DOHH2 (cell line): ENCODE measurements around the gene TBCK.
"Not testable (repeated sequence)": the region's sequence is repeated elsewhere in the genome, so short reads cannot be mapped to it uniquely, and the experiment has no call there.

ENCODE experiments used
- H3F3A ChIP-seq: fragments of 200-600 bp; sonication (generic), shearing (Covaris generic); 2 replicates; pipeline ENCODE4 v1.6.0; 2016; ENCODE audit warnings: antibody characterized with exemption, mild to moderate bottlenecking; ENCODE audit not compliant: control insufficient read depth, insufficient read depth
- H3K27ac ChIP-seq: fragments of 200-600 bp; sonication (generic); 2 replicates; pipeline ENCODE4 v1.5.1; 2014; ENCODE audit warnings: low read depth, mild to moderate bottlenecking, low read length, moderate library complexity
- H3K27me3 ChIP-seq: fragments of 200-600 bp; sonication (generic); 2 replicates; pipeline ENCODE4 v1.6.1; 2014; ENCODE audit warnings: mild to moderate bottlenecking, low read length, mixed read lengths; ENCODE audit not compliant: control insufficient read depth
- H3K36me3 ChIP-seq: fragments of 200-600 bp; sonication (generic); 2 replicates; pipeline ENCODE4 v1.6.1; 2014; ENCODE audit warnings: mild to moderate bottlenecking, low read length, moderate library complexity, mixed read lengths; ENCODE audit not compliant: control insufficient read depth
- H3K4me1 ChIP-seq: fragments of 200-600 bp; sonication (generic); 2 replicates; pipeline ENCODE4 v1.6.1; 2014; ENCODE audit warnings: mild to moderate bottlenecking, low read length, mixed read lengths; ENCODE audit not compliant: control insufficient read depth
- H3K4me2 ChIP-seq: fragments of 200-600 bp; sonication (generic); 2 replicates; pipeline ENCODE4 v1.6.0; 2014; ENCODE audit warnings: mild to moderate bottlenecking, low read length, moderate library complexity
- H3K4me3 ChIP-seq: fragments of 200-600 bp; sonication (generic); 2 replicates; pipeline ENCODE4 v1.5.1; 2014; ENCODE audit warnings: mild to moderate bottlenecking, low read length, mixed read lengths
- H3K79me2 ChIP-seq: fragments of 200-600 bp; sonication (generic); 2 replicates; pipeline ENCODE4 v1.6.1; 2014; ENCODE audit warnings: mild to moderate bottlenecking, low read length, mixed read lengths; ENCODE audit not compliant: control insufficient read depth
- H3K9me2 ChIP-seq: fragments of 200-600 bp; sonication (generic); replicated peaks from 2 replicates; pipeline ENCODE4 v1.6.1; 2014; ENCODE audit warnings: mild to moderate bottlenecking, low read length, mixed read lengths; ENCODE audit not compliant: control insufficient read depth
- H3K9me3 ChIP-seq: fragments of 200-600 bp; sonication (generic); 2 replicates; pipeline ENCODE4 v1.6.1; 2014; ENCODE audit warnings: antibody characterized with exemption, low read length, mixed read lengths; ENCODE audit not compliant: control insufficient read depth, insufficient read depth
- H4K20me1 ChIP-seq: fragments of 200-600 bp; sonication (generic); 2 replicates; pipeline ENCODE4 v1.6.0; 2014; ENCODE audit warnings: low read depth, mild to moderate bottlenecking, antibody characterized with exemption, low read length, moderate library complexity; ENCODE audit not compliant: control insufficient read depth, insufficient read depth
- EZH2phosphoT487 ChIP-seq: fragments of 200-600 bp; sonication (generic); IDR thresholded peaks from 2 replicates; pipeline ENCODE4 v1.6.1; 2017; ENCODE audit warnings: borderline replicate concordance, mild to moderate bottlenecking, antibody characterized with exemption, low read length, moderate library complexity, mixed read lengths
- TF ChIP-seq, protein P1 (sequence below): fragments of 200-600 bp; sonication (generic); IDR thresholded peaks from one replicate; pipeline ENCODE4 v1.5.1; 2014; ENCODE audit warnings: antibody characterized with exemption, mild to moderate bottlenecking, low read depth, low read length; ENCODE audit not compliant: poor library complexity, severe bottlenecking

TBCK gene

DNA sequence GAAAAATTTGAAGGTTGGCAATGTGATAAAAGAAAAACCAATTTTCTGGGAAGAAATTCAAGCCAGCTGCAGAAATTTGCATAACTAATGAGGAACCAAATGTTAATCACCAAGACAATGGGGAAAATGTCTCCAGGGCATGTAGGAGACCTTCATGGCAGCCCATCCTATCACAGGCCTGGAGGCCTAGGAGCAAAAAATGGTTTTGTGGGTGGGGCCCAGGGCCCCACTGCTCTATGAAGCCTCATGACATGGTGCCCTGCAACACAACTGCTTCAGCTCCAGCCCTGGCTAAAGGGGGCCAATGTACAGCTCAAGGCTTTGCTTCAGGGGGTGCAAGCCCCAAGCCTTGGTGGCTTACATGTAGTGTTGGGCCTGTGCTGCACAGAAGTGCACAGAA lies 184.0 kb downstream of the TBCK start:
- TF ChIP-seq, protein P1, sequence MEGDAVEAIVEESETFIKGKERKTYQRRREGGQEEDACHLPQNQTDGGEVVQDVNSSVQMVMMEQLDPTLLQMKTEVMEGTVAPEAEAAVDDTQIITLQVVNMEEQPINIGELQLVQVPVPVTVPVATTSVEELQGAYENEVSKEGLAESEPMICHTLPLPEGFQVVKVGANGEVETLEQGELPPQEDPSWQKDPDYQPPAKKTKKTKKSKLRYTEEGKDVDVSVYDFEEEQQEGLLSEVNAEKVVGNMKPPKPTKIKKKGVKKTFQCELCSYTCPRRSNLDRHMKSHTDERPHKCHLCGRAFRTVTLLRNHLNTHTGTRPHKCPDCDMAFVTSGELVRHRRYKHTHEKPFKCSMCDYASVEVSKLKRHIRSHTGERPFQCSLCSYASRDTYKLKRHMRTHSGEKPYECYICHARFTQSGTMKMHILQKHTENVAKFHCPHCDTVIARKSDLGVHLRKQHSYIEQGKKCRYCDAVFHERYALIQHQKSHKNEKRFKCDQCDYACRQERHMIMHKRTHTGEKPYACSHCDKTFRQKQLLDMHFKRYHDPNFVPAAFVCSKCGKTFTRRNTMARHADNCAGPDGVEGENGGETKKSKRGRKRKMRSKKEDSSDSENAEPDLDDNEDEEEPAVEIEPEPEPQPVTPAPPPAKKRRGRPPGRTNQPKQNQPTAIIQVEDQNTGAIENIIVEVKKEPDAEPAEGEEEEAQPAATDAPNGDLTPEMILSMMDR: no peak
- TF ChIP-seq EZH2phosphoT487: no peak
- Histone ChIP-seq H3K79me2 (no peaks in the 10 kb centered on the region), H3K9me3 (peaks cover 7% of the 10 kb centered on the region), H3K27ac (no peak overlapping the region), H3K4me3 (no peak overlapping the region), H3K27me3 (no peaks in the 10 kb centered on the region), H4K20me1 (no peaks in the 10 kb centered on the region), H3K4me1 (no peaks in the 10 kb centered on the region), H3F3A (no peaks in the 10 kb centered on the region), H3K4me2 (no peak overlapping the region), H3K36me3 (no peaks in the 10 kb centered on the region), H3K9me2 (no peaks in the 10 kb centered on the region)

GRCh38 chr4:106126062-106126461 lies 189.9 kb downstream of the TBCK start:
- H3K27ac ChIP-seq: no peak overlapping the region
- H3F3A ChIP-seq: no peaks in the 10 kb centered on the region
- TF ChIP-seq, protein P1: no peak
- TF ChIP-seq EZH2phosphoT487: no peak
- H3K27me3 ChIP-seq: no peaks in the 10 kb centered on the region
- no peaks in the 10 kb centered on the region for H3K9me3 ChIP-seq
- H4K20me1 ChIP-seq: no peaks in the 10 kb centered on the region
- no peaks in the 10 kb centered on the region for H3K79me2 ChIP-seq
- no peak overlapping the region for H3K4me2 ChIP-seq
- H3K9me2 ChIP-seq: no peaks in the 10 kb centered on the region
- H3K4me1 ChIP-seq: no peaks in the 10 kb centered on the region
- H3K4me3 ChIP-seq: no peak overlapping the region
- no peaks in the 10 kb centered on the region for H3K36me3 ChIP-seq

DNA sequence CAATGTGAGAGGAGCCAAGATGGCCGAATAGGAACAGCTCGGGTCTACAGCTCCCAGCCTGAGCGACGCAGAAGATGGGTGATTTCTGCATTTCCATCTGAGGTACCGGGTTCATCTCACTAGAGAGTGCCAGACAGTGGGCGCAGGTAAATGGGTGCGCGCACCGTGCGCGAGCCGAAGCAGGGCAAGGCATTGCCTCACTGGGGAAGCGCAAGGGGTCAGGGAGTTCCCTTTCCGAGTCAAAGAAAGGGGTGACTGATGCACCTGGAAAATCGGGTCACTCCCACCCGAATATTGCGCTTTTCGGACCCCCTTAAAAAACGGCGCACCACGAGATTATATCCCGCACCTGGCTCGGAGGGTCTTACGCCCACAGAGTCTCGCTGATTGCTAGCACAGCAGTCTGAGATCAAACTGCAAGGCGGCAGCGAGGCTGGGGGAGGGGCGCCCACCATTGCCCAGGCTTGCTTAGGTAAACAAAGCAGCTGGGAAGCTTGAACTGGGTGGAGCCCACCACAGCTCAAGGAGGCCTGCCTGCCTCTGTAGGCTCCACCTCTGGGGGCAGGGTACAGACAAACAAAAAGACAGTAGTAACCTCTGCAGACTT lies 196.0 kb downstream of the TBCK start:
- H3K27me3 ChIP-seq, H3K9me2 ChIP-seq, H3K27ac ChIP-seq, H4K20me1 ChIP-seq, H3F3A ChIP-seq, H3K4me3 ChIP-seq, H3K4me2 ChIP-seq, H3K36me3 ChIP-seq, H3K79me2 ChIP-seq, H3K9me3 ChIP-seq, H3K4me1 ChIP-seq: not testable (repeated sequence)

GRCh38 chr4:106116025-106116424 lies 200.0 kb downstream of the TBCK start:
- Histone ChIP-seq H3K4me1 (no peaks in the 10 kb centered on the region), H3K4me2 (no peak overlapping the region), H3K36me3 (no peaks in the 10 kb centered on the region), H3K79me2 (no peaks in the 10 kb centered on the region), H4K20me1 (no peaks in the 10 kb centered on the region), H3K4me3 (no peak overlapping the region), H3F3A (no peaks in the 10 kb centered on the region), H3K27me3 (no peaks in the 10 kb centered on the region), H3K9me3 (no peaks in the 10 kb centered on the region), H3K27ac (no peak overlapping the region), H3K9me2 (no peaks in the 10 kb centered on the region)
- TF ChIP-seq, protein P1: no peak
- TF ChIP-seq EZH2phosphoT487: no peak
